LHCN-M2 (cell line): ENCODE measurements around the gene RB1. TPM values are rescaled to one million over a fixed set of nuclear protein-coding genes. Genes with fewer than 3 reads are reported as not detected.

Source experiments
- DNase-seq: peaks from one replicate; pipeline ENCODE4 v3.0.0-alpha.2; 2012; ENCODE audit warnings: low read depth
- total RNA-seq: library from RNA; depleted of rRNA; stranded (reverse); fragments of >200 nt; gene quantifications from 2 replicates; pipeline ENCODE4 v1.2.3, GENCODE V29; 2014

RB1 gene
- total RNA-seq, 1 experiment from 2014 or later, result 58.2 TPM

DNA sequence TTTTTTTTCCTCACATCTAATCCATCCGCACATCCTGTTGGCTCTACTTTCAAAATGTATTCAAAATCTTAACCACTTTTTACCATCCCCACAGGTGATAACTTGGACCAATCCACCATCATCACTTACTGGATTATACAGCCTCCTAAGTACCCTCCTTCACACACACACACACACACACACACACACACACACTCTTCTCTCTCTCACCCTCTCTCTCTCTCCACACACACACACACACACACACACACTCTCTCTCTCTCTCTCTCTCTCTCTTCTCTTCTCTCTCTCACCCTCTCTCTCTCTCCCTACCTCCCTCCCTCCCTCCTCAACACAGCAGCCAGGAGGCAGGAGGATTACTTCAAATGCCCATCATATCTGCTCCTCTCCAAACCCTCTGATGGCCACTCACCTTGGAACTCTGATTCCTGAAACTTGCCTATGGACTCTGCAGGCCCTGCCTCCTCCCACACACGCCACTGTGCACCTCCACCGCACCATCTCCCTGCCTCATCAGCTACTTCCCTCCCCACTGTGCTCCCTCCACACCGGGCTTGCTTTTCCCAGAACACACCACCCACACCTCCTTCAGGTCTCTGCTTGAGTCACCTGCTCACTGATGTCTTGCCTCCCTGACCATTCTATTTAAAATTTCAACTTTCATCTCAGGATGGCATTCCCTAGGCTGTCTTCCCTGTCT, 189.7 kb downstream of the RB1 start:
- peak; percentile 21 for DNase-seq

DNA sequence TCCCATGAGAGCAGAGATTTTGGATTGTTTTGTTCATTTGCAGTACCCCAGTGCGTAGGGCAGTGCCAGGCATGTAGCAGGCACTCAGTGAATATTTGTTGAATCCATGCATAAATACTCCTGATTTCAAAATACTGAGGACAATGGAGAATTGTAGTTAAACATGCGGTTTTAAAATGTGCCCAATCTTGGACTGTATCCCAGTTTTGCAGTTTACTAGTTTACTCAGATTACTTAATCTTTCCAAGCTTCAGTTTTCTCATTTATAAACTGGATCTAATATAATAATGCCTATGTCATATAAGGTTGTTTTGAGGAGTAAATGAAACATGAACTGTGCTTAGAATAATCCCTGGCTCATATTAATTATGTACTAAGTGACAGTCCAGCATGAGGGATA, 190.3 kb downstream of the RB1 start:
- DNase-seq, result peak; percentile 73

DNA sequence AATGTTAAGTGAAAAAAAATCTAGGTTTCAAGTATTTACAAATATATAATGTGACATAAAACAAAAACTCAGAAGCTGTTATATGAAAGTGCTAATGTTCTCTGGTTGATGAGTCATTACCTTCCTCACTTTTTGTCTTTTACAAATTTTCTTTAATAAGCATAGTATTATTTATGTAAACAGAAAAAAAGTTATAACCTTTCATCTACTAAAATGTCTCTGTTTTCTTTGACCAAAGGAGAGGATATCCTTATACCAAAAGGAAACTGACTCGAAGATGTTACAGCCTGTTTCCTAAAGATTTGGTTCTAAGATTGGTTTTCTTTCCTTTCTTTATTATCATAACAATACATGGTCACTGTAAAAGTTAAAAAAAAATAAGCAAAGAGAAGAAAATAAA, 191.3 kb downstream of the RB1 start:
- peak; percentile 10 for DNase-seq

DNA sequence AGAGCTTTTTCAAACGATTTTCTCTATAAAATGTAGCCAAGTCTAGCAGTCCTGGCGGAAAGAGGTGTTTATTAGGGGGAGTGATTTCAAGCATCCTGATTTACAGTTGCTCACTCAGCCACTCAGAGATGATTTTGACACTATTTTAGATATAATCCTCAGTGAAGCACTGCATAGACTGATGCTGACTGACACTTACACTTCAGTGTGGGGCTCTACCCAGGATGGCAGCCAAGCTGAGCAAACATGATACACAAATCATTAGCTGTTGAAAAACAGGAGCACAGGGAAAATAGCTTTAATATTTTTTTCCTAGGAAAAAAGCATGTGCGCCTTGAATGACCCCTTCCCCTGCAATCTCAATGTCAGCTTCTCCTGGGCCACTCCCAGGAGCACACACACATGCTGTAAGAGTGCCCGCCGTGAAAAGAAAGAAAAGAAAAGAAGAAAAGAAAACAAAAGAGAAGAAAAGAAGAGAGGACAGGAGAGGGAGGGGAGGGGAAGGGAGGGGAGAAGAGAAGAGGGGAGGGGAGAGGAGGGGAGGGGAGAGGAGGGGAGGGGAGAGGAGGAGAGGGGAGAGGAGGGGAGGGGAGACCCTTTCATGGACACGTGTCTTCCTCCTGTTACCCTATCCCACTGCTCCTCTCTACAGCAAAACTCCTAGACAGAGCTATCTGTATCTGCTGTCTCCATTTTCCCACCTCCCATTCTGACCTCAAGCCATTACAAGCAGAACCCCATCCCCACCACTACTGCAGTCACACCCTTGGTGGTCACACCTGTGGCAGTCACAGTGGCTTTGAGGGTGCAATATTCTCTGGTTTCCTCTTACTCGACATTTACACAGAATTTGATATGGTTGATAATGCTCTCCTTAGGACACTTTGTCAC, 193.0 kb downstream of the RB1 start:
- no peak for DNase-seq

DNA sequence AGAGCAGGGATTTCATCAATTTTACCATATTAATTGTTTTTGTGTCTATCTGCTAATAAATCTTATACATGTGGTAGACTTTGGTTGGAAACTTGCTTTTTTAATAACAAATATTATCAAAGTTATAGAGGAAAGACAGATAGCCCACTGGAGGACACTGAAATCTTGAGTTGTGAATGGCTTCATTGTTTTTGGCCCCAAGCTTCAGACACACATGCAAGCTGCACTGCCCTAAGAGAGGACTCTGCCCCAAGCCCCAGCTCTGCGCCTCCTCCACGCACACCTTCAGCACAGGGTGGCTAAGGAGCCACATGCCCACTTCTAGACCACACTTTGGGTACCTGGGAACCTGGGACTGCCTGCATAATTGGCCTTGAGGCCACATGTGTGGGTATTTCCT, 194.1 kb downstream of the RB1 start:
- DNase-seq, result no peak

DNA sequence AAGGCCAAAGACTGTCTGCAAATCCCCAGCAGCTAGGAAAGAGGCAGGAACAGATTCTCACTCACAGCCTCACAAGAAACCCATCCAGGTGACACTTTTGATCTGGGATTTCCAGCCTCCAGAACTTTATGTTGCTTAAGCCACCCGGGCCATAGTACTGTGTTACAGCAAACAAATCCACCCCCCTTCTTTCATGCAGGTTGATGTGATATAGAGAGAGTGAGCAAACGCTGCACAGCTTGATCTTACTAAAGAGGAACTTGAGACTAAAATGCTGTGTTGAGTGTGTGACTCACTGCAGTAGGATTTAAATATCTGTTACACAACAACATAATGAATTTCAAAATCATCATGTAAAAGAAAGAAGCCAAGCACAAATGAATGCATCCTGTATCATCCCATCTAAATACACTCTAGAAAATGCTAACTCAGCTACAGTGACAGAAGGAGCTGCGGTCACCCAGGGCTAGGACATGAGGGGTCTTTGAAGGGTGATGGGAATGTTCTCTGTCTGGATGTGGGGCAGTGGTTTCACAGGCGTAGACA, 197.2 kb downstream of the RB1 start:
- DNase-seq, result peak; percentile 91

DNA sequence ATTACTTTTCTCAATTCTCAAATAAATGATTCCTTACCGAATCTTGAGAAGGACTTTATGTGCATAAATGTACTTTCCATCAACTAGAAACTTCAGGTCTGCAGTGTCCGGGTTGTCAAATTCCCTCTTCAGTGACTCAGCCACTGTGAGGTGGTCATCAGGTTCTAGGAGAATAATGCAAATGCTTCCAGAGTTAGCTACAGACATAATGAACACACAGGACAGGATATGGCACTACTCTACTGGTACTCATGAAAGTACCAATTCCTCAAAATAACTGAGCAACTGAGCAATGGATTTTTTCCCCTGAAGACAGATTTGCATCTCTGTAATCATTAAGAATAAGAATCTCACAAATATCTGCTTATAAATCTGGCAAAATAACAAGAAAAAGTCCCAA, 198.2 kb downstream of the RB1 start:
- DNase-seq, result peak; percentile 48

DNA sequence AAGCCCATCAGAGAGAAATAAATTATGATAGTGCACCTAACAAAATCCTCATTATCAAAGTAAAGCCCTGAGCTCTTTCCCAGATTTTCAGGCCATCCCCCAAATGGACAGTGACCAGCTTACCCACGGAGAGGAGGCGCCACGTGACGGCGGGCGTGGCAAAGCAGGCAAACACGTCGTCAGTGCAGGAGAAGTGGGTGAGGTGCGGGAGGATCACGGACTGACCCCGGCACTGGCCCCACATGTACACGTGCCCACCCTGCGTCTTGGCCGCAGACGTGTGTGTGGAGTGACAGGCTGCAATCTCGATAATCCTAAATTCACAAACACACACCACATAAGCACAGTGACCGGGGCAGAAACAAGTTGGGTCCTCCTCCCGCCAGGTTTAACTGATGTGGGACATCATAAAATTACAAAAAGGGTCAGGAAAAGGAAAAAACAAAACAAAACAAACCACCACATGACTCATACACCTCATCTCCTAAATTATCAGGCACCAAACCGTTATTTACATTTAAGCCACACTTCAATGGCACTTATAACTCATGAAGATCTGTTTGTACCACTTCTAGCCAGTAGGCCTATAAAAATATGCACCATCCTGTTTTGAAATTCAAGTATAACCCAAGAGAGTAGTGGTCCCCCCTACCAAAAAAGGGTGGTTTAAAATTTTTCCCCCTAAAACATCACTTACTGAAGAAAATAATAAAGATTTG, 199.2 kb downstream of the RB1 start:
- peak; percentile 9 for DNase-seq

DNA sequence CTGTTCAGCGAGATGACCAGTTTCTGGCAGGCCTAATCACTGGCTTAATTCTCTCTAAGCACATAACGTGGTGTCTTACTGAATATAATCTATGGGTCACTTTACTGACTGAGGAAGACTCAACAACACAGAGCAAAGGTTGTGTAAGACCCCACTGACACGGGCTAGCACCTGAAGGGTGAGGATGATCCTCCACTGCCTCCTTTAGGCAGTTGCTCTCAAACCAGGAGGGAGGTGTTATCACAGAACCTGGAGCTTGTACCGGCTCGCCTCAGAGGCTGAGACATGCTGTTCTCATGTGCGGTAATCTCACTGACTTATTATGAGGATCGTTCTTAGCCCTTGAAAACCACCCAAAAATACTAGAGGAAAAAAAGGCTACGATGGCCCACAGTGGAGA, 201.1 kb downstream of the RB1 start:
- peak; percentile 9 for DNase-seq

DNA sequence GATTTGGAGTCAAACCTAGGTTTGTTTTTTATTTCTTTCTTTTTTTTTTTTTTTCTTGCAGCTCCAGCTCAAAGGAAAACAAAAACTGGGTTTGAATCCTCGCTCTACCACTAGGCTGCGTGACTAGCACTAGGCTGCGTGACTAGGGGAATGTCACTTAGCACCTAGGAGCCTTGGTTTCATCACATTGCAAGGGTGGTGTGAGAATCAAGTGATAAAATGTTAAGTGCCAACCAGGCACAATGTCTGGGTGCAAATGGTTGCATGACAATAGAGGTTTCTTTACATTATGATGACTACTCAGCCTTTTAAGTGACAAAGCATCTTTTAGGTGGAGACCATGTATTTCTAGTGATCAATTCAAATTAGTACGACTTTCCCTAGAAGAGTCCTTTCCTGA, 201.5 kb downstream of the RB1 start:
- DNase-seq, result peak; percentile 17

DNA sequence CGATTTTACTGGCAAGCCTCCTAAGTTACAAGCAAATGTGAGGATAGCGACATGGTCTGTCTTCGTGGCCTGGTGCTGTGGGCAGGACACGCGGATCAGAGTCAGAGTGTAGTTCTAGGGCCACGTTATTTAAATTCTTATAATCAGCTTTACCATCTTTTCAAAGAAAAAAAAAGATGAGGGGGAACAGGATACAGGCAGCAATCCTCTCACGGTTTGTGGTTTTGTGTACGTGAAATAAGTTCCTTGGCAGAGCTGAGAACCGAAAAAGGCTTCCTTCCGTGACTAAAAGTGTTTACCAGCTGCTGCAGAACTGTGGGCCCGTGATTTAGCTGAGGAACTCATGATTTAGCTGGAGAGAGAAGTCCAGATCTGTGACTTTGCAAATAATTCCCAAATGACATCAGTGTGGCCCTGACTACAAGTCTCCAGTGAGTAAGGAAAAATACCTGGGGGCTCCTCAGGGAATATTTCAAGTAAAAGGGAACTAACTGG, 202.1 kb downstream of the RB1 start:
- DNase-seq, result peak; percentile 97

DNA sequence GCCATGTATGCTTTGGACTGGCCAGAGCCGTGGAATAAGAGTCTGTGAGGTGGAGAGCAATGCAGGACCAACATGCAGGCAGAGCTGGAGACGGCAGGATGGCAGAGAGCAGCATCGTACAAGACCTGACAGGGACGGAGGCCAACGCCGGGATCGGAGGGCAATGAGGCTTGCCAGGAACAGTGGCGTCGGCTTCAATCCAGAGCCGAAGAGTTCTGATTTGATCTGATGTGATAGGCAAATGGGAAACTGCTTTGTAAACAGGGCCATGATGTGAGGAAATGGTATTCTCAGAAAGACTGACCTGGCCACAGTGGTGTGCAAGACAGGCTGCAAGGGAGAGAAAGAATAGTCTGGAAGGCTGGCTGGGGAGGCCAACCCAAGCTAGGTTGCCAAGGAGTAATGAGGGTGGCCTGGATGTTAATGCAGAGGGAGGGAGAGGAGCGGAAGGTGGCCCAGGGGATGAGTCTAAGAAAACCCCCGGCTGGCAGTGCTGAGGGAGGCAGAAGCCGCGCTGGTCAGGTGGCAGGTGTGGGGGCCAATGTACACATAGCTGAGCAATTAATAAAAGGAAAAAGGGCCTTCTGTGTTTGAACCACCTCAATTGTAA, 202.6 kb downstream of the RB1 start:
- no peak for DNase-seq

DNA sequence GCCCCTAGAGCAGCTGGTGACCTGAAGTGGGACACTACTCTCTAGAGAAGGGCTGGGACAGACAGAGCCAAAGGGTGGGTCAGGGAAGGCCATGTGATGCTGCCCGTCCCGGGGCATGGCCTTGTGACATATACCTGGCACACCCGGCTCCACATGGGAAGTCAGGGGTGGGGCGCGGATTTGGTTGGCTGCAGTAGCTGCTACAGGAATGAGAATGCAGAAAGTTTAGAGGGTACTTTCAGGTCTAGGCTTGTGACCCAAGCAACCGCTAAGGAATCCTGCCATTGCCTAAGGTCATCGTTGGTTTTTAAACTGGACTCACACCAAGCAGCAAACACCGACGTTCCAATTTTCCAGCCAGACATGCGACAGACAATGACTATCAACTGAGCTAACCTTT, 203.5 kb downstream of the RB1 start:
- DNase-seq, result no peak

DNA sequence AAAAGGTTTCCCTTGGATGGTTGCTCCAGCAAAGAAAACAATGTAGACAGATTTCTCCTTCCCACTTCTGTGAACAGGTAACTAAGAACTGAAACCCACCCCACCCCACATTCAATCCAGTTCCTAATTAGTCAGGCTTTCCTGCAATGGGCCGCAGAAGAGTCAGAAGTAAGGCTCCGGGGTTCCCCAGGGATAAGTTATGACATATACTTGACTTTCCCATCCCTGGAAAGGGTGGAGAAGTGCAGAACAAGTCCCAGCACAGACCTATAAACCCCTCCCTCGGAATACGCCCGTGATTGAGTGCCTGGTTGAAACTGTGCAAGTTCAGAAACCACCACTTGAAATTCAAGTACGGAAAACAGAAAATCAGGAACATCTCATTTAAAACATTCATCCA, 204.5 kb downstream of the RB1 start:
- DNase-seq, result no peak

DNA sequence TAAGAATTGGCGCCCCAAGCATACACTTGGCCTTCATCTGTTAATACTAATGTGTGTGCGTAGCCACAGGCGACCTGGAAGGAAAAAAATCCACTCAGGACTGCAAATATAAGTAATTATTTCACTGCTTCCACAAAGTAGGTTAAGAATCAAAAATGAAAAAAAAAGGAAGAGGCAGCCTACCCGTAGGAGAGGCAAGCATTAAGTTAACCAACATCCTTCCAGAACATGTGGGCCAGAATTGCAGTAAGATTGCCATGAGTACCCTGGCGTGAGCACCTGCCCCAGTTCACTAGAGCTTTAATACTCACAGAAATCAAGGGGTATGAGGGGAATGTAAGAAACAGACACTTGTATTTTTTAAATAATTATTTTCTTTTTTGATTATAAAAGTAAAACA, 207.1 kb downstream of the RB1 start:
- no peak for DNase-seq

DNA sequence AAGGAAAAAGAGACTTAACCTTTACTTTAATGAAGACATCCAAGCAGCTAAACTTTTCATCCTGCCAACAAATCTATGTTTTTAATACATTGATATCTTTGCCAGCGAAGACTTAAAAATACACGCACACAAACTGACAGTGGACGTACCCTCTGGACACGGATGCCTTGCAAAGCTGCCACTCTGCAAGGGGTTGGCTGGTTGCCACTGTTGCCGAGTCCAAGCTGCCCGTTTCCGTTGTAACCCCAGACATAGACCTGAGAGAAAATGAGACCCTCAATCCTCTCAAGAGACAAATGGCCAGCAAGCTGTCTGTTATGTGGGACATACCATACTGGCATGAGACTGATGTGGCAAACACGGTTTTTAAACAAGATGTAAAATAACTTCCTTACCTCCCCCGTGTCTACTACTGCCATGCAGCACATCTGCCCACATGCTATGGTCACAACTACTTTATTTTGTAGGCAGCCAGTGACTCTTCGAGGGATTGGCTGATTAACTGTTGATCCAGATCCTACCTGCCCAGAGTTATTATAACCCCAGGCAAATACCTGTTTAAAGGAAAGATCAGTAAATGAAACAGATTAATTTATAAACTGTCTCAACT, 208.2 kb downstream of the RB1 start:
- peak; percentile 36 for DNase-seq

DNA sequence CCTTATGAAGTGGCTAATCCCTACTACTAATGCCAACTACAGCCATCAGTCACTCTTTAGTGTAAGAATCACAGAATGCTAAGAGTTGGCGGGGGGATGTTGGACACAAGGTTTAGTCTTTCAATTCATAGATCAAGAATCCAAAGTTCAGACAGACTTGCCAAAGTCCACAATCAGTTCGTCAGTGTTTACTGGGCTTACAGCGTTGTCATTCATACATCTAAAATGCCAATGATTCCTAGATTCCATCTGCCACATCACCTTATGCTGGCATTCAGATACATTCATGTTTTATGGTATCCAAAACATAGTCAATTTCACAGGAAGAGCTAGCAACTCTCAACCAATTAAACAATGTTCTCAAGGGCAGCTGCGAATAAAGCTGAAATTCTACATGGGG, 211.2 kb downstream of the RB1 start:
- no peak for DNase-seq

DNA sequence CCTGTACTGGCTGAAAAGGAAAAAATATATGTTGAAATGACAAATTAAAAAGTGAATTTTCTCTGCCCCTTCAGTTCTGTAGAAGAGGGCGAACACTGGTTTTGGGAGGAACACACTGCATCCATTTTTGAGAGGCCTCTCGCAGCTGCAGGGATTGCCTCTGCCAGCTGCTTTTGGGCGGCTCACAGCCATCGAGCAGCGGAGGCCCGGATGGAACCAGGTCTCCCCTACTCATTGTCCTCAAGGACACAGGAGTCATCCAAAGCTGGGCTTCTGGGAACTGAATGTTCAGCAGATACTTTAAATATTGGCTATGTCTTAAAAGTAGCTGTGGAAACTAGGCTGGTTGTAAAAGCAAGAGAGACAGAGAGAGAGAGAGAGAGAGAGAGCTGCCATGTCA, 212.2 kb downstream of the RB1 start:
- no peak for DNase-seq

DNA sequence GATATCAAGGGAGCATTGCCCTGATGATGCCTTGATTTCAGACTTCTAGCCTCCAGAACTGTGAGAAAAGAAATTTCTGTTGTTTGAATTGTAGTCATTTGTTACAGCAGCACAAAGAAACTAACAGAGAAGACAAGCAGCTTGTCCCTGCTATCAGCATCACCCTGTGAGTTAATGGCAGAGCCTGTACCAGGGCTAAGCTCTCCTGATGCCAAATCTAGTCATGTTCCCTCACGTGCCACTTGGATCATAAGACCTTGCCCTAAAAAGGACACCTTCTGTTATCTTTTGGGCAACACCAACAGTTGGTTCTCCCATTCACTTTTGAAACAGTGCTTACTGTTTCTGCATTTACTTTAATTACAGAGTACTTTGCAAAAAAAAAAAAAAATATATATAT, 214.5 kb downstream of the RB1 start:
- DNase-seq, result no peak

DNA sequence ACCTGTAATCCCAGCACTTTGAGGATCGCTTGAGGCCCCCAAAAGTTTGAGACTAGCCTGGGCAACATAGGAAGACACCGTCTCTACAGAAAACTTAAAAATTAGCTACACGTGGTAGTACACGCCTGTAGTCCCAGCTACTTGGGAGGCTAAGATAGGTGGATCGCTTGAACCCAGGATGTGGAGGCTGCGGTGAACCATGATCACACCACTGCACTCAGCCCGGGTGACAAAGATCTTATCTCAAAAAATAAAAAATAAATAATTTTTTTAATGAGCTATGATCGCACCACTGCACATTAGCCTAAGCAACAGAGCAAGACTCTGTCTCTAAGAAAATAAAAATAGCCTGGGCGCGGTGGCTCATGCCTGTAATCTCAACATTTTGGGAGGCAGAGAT, 222.7 kb downstream of the RB1 start:
- no peak for DNase-seq

DNA sequence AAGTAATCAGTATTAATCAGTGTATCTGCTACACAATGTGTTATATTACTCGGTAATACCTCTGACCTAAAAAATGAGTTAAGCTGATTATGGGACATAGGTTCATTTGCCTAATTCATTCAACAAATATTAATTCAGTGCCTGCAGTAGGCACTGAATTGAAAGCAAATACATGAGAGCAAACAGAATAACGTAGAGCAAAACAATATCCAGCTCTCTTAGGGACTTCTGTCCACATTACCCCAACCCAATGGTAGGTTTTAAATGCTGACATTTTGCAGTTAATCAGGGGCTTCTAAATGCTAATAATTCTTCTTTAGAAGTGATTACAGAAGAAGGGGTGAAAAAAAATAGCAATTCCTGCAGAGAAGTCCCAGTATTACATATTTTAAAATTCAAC, 224.4 kb downstream of the RB1 start:
- DNase-seq, result no peak
